ENCODE measurements around the gene PIGZ.

DNA sequence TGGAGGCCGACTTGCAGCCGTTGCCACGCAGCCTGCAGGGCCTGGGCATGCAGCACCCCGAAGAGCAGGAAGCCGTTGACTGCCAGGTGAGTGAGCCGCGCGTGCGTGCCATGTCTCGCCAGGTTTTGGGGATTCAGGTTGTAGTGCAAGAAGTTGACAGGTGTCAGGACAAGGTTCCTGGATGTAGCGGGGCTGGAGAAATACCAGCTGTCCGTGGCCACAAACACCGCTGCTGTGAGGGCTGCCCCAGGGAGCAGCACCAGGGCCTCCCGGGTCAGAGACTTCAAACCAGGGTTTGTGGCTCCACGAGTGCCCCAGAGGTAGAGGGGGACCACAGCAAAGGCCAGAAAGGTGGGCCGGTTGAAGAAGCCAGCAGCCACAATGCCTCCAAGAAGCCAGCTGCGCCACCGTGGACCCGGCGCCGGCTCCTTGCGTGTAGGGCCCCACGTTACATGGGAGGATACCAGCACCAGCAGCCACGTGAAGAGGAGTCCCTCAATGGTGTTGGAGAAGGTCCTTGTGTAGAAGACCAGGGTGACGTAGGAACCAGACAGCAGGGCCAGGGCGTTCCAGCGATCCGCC, 20.7 kb downstream of the PIGZ start:
- TF ChIP-seq, protein P1, sequence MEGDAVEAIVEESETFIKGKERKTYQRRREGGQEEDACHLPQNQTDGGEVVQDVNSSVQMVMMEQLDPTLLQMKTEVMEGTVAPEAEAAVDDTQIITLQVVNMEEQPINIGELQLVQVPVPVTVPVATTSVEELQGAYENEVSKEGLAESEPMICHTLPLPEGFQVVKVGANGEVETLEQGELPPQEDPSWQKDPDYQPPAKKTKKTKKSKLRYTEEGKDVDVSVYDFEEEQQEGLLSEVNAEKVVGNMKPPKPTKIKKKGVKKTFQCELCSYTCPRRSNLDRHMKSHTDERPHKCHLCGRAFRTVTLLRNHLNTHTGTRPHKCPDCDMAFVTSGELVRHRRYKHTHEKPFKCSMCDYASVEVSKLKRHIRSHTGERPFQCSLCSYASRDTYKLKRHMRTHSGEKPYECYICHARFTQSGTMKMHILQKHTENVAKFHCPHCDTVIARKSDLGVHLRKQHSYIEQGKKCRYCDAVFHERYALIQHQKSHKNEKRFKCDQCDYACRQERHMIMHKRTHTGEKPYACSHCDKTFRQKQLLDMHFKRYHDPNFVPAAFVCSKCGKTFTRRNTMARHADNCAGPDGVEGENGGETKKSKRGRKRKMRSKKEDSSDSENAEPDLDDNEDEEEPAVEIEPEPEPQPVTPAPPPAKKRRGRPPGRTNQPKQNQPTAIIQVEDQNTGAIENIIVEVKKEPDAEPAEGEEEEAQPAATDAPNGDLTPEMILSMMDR (IDR thresholded peaks at IDR 0.05; ENCODE audit: poor library complexity), result no peak
- TF ChIP-seq EZH2 (IDR thresholded peaks at IDR 0.05; ENCODE audit: borderline replicate concordance), result no peak
- no peak for TF ChIP-seq EZH2phosphoT487 (IDR thresholded peaks at IDR 0.05; ENCODE audit: low read depth, severe bottlenecking, unreplicated experiment)

All from hepatocyte (in vitro differentiated cells).